HG03103 (cell line): ENCODE data around the gene AK6.
"Not testable (repeated sequence)": the region's sequence is repeated elsewhere in the genome, so short reads cannot be mapped to it uniquely, and the experiment has no call there.

Source experiments
- ATAC-seq: cut with Tn5 transposase; IDR thresholded peaks from one replicate; pipeline ENCODE4 v1.9.1; 2021; ENCODE audit warnings: low read depth; ENCODE audit not compliant: unreplicated experiment

AK6 gene

GRCh38 chr5:69341520-69342161, 27.7 kb downstream of the AK6 start:
- no peak for ATAC-seq

GRCh38 chr5:69335341-69335935, 33.9 kb downstream of the AK6 start:
- ATAC-seq: no peak

GRCh38 chr5:69334793-69335268, 34.5 kb downstream of the AK6 start:
- ATAC-seq: no peak

- ATAC-seq: not testable (repeated sequence)
Measured at GRCh38 chr5:69333668-69334315, 35.5 kb downstream of the AK6 start.

- ATAC-seq: no peak
Measured at GRCh38 chr5:69331528-69332445, 37.5 kb downstream of the AK6 start.

GRCh38 chr5:69329905-69330489, 39.3 kb downstream of the AK6 start:
- no peak for ATAC-seq

- ATAC-seq: no peak
Measured at GRCh38 chr5:69326365-69326764, 43.0 kb downstream of the AK6 start.

- no peak for ATAC-seq
Measured at GRCh38 chr5:69317391-69317790, 51.9 kb downstream of the AK6 start.

- no peak for ATAC-seq
Measured at GRCh38 chr5:69315972-69316371, 53.3 kb downstream of the AK6 start.

GRCh38 chr5:69313428-69313827, 55.9 kb downstream of the AK6 start:
- ATAC-seq: no peak

- no peak for ATAC-seq
Measured at GRCh38 chr5:69312459-69313160, 56.7 kb downstream of the AK6 start.

- ATAC-seq: no peak
Measured at GRCh38 chr5:69309380-69309779, 59.9 kb downstream of the AK6 start.

GRCh38 chr5:69308046-69308553, 61.2 kb downstream of the AK6 start:
- ATAC-seq: no peak

- ATAC-seq: no peak
Measured at GRCh38 chr5:69305512-69305911, 63.8 kb downstream of the AK6 start.
